Aorta (tissue), 5 donors: ENCODE data around the gene ZNF425. TPM values are rescaled to one million over a fixed set of nuclear protein-coding genes. Genes with fewer than 3 reads are reported as not detected.
"Not testable (repeated sequence)": the region's sequence is repeated elsewhere in the genome, so short reads cannot be mapped to it uniquely, and the experiment has no call there.

Experiments
- ATAC-seq: fragments of 200-7000 bp; cut with Tn5 transposase; one replicate; pipeline ENCODE4 v1.9.1; 2022; ENCODE audit warnings: moderate library complexity; ENCODE audit not compliant: low FRiP score
- DNase-seq, 2 donors: peaks; one replicate each; pipeline ENCODE4 v3.0.0-alpha.2; 2020
- H3K27ac ChIP-seq, 2 donors: one replicate each; pipeline ENCODE4 v1.5.1; 2013; ENCODE audit warnings: low read length in 2 of 2, mild to moderate bottlenecking in 2 of 2, moderate library complexity in 2 of 2, control low read depth in 1 of 2, inconsistent platforms in 1 of 2, low read depth in 1 of 2
- H3K27me3 ChIP-seq, 2 donors: one replicate each; pipeline ENCODE4 v1.6.1; 2013; ENCODE audit warnings: control low read depth in 1 of 2, low read length in 1 of 2, mild to moderate bottlenecking in 1 of 2, moderate library complexity in 1 of 2; ENCODE audit not compliant: insufficient read depth in 2 of 2, control insufficient read depth in 1 of 2
- H3K36me3 ChIP-seq, 2 donors: one replicate each; pipeline ENCODE4 v1.6.1; 2013; ENCODE audit warnings: control low read depth in 1 of 2, low read length in 1 of 2, mild to moderate bottlenecking in 1 of 2; ENCODE audit not compliant: insufficient read depth in 2 of 2, control insufficient read depth in 1 of 2
- H3K4me1 ChIP-seq, 2 donors: one replicate each; pipeline ENCODE4 v1.6.1; 2013; ENCODE audit warnings: low read length in 2 of 2, control low read depth in 1 of 2, mild to moderate bottlenecking in 1 of 2, moderate library complexity in 1 of 2; ENCODE audit not compliant: insufficient read depth in 2 of 2, control insufficient read depth in 1 of 2
- H3K4me3 ChIP-seq, 2 donors: one replicate each; pipeline ENCODE4 v1.5.1; 2013; ENCODE audit warnings: low read length in 2 of 2, control low read depth in 1 of 2, mild to moderate bottlenecking in 1 of 2
- H3K9me3 ChIP-seq: one replicate; pipeline ENCODE4 v1.6.1; 2013; ENCODE audit warnings: mild to moderate bottlenecking, low read length; ENCODE audit not compliant: control insufficient read depth
- WGBS, 2 donors: extraction: QIAGEN DNeasy Blood & Tissue Kit; methylation state at CpG; one replicate each; pipeline ENCODE4 v1.1.7; 2013; 5-methylcytosine and 5-hydroxymethylcytosine counted together
- intact Hi-C, 2 donors: fragments of 100-400 bp; cut with DNase I; formaldehyde crosslinking; loops; one replicate each; pipeline versions ENCODE4 v1.14.2 to v1.15.0; 2022
- polyA plus RNA-seq, 2 donors: library from polyadenylated mRNA; stranded (reverse); fragments of 200-250 nt; gene quantifications; one replicate each; pipeline ENCODE4 v1.2.3, GENCODE V29; 2013
- total RNA-seq, 2 donors: library from RNA; stranded (reverse); fragmentation: NEBNext Ultra II Directional; extraction: Animal tissue kit (Norgen Biotek cat#: 25700); gene quantifications; one replicate each; pipeline ENCODE4 v1.2.1, GENCODE V29; 2021
- donor health status: healthy with polysubstance abuse.
- donor health status: Bipolar disorder and iron deficiency.
- donor health status: DM: no; HTN: no; CAD: no.
- donor health status: DM: no; HTN: no; CAD: no.
- donor health status: DM: yes; HTN: yes; CAD: no.

The ZNF425 gene
- total and polyA plus RNA-seq, 4 donors: 1.0 to 2.1 (median 1.6) TPM

- Histone ChIP-seq H3K36me3 (no peaks in the 10 kb centered on the region), H3K27ac (no peak overlapping the region), H3K27me3 (no peaks in the 10 kb centered on the region), H3K9me3 (no peaks in the 10 kb centered on the region), H3K4me3 (no peak overlapping the region), H3K4me1 (no peaks in the 10 kb centered on the region)
- 94 to 96% methylated on average over 25 of the region's 25 CpGs for WGBS, 2 donors
- intact Hi-C loops: no loop called here
- DNase-seq (no peak), ATAC-seq (no peak)
Measured at GRCh38 chr7:149104749-149105148, 21.4 kb downstream of the ZNF425 start.

DNA sequence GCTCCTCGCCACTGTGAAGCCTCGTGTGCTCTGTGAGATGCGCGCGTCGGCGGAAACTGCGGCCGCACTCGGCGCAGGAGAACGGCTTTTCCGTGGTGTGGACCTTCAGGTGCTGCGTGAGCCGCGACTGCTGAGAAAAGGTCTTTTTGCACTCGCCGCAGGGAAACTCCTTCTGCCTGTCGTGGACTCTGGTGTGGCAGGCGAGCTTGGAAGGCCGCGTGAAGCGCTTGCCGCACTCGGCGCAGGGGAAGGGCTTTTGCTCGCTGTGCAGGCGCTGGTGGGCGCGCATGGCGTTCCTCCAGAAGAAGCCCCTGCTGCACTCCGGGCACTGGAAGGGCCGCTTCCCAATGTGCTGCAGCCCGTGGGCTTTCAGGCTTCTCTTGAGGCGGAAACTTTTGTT, 21.9 kb downstream of the ZNF425 start:
- Histone ChIP-seq H3K27ac (no peak overlapping the region), H3K4me3 (no peak overlapping the region), H3K9me3 (no peaks in the 10 kb centered on the region), H3K27me3 (no peaks in the 10 kb centered on the region), H3K36me3 (no peaks in the 10 kb centered on the region), H3K4me1 (no peaks in the 10 kb centered on the region)
- no peak for ATAC-seq
- no peak for DNase-seq
- 97% methylated on average over 35 of the region's 35 CpGs for WGBS, 2 donors
- intact Hi-C loops: no loop called here

- DNase-seq (no peak), ATAC-seq (no peak)
- 94 to 97% methylated on average over 9 of the region's 9 CpGs for WGBS, 2 donors
Measured at GRCh38 chr7:149103424-149103823, 22.7 kb downstream of the ZNF425 start.

DNA sequence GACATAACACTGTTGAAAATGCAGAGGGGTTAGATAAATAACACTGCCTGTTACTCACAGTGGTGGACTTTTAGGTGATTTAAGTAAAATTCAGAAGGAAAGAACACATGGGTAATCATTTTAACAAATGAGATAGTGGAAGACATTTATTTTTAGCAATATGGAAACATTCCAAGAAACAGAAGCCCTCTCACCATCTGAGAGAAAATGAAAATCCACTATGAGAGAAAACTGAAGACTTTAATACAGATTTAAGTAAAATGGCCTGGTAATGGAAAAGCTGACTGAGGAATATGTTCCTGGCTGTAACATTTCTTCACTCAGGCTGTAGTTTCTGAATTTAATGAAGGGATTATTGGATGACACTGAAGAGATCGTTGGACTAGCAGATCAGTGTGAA, 23.5 kb downstream of the ZNF425 start:
- H3K27me3 ChIP-seq: no peaks in the 10 kb centered on the region
- intact Hi-C loops: no loop called here
- no peak for DNase-seq
- WGBS, 2 donors: 56 to 68% methylated on average over 1 of the region's 1 CpG
- H3K4me1 ChIP-seq: no peaks in the 10 kb centered on the region
- H3K36me3 ChIP-seq: no peaks in the 10 kb centered on the region
- ATAC-seq: no peak
- H3K4me3 ChIP-seq: no peak overlapping the region
- H3K27ac ChIP-seq: no peak overlapping the region
- no peaks in the 10 kb centered on the region for H3K9me3 ChIP-seq

More at GRCh38 chr7:149103424-149103823, 22.7 kb downstream of the ZNF425 start:
- no peak overlapping the region for H3K4me3 ChIP-seq
- intact Hi-C loops: no loop called here
- no peaks in the 10 kb centered on the region for H3K27me3 ChIP-seq
- H3K4me1 ChIP-seq: no peaks in the 10 kb centered on the region
- H3K36me3 ChIP-seq: no peaks in the 10 kb centered on the region
- H3K27ac ChIP-seq: no peak overlapping the region
- no peaks in the 10 kb centered on the region for H3K9me3 ChIP-seq

DNA sequence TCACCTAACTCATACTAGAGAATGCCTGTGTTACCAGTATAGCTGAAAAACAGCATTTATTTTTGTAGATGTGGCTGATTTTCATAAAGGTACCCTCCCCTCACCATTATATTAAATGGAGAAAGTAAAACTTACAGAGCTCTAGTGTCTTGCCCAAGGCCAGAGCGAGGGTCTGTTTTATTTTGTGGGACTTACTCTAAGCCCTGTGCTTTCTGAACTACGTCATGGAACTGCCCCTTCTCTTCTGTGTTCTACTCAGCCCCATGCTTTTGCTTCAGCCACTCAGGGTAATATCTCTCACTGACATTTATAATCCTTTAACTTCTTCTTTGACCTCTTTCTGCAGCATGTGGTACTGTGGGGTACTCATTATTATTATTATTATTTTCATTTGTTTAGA, 25.3 kb downstream of the ZNF425 start:
- DNase-seq: no peak
- H3K27ac ChIP-seq: no peak overlapping the region
- no peaks in the 10 kb centered on the region for H3K27me3 ChIP-seq
- WGBS, 2 donors: 93% methylated on average over 2 of the region's 2 CpGs
- no peak for ATAC-seq
- H3K4me1 ChIP-seq: no peaks in the 10 kb centered on the region
- intact Hi-C loops: no loop called here
- no peak overlapping the region for H3K4me3 ChIP-seq
- no peaks in the 10 kb centered on the region for H3K9me3 ChIP-seq
- H3K36me3 ChIP-seq: no peaks in the 10 kb centered on the region

DNA sequence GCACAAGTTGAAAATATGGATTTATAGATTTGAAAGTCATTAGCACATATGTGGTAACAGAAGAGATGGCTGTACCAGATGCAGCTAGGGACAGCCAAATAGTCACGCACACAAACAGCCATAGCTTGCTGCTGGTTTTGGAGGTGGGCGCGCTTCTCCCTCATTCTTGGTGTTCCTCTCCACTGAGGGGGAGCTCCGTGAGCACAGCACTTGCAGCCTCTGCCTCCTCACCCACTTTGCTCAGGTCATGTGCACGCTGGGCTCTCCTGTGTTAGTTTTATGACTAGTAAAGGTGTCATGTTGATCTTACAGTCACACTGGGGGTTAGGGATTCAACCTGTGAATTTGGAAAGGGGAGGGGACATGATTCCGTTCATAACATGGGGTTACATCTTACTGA, 27.1 kb downstream of the ZNF425 start:
- 84 to 88% methylated on average over 6 of the region's 6 CpGs for WGBS, 2 donors
- intact Hi-C loops: no loop called here
- H3K9me3 ChIP-seq: no peaks in the 10 kb centered on the region
- ATAC-seq (no peak), DNase-seq (no peak)
- H3K27ac ChIP-seq: no peak overlapping the region
- no peaks in the 10 kb centered on the region for H3K27me3 ChIP-seq
- H3K4me3 ChIP-seq: no peak overlapping the region
- no peaks in the 10 kb centered on the region for H3K36me3 ChIP-seq
- no peaks in the 10 kb centered on the region for H3K4me1 ChIP-seq

DNA sequence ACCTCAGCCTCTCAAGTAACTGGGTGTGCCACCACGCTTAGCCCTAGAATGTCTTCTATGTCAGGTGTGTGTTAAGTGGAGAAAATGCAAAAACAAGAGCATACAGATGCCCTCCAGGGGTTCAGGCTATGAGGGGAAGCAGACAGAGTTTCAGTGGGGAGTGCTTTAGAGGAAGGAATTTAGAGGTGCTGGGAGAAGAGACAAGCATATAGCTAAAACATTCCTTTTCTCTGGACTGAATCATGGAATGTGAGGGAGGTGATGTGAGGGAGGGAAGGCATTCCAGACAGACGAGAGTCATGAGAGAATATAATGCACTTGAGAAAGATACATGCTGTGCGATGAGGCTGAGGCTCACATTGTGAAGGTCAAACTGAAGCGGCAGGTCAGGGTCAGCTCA, 29.0 kb downstream of the ZNF425 start:
- intact Hi-C loops: no loop called here
- H3K4me1 ChIP-seq: no peaks in the 10 kb centered on the region
- ATAC-seq (no peak), DNase-seq (no peak)
- no peak overlapping the region for H3K4me3 ChIP-seq
- H3K36me3 ChIP-seq: no peaks in the 10 kb centered on the region
- H3K27ac ChIP-seq: no peak overlapping the region
- WGBS, 2 donors: 78 to 80% methylated on average over 4 of the region's 4 CpGs
- H3K9me3 ChIP-seq: no peaks in the 10 kb centered on the region
- no peaks in the 10 kb centered on the region for H3K27me3 ChIP-seq

DNA sequence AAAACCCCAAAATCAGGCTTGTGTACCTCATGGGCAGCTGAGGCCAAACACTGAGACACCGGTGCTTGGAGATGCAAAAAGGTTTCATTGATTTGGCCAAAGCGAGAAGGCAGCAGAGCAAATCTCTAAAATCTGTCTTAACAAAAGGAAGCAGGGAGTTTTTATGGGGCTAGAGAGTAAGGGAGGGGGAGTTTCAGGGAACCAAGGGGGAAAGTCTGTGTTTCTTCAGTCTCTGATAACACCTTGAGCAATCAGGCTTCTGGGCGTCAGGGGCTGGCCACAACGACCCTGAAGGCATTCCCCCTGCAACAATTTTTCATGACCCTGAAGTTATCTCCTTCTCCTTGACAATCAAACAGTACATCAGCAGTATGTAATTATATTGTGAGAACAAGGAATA, 32.9 kb downstream of the ZNF425 start:
- ATAC-seq (no peak), DNase-seq (no peak)
- Histone ChIP-seq H3K4me3 (no peak overlapping the region), H3K27me3 (no peaks in the 10 kb centered on the region), H3K9me3 (no peaks in the 10 kb centered on the region), H3K36me3 (no peaks in the 10 kb centered on the region), H3K4me1 (no peaks in the 10 kb centered on the region), H3K27ac (no peak overlapping the region)
- intact Hi-C loops: loop anchor here in 1 of 2 donors (5.0 kb wide), 1 partner anchor 86 kb away; no protein-coding TSS in a partner anchor
- 66 to 68% methylated on average over 4 of the region's 4 CpGs for WGBS, 2 donors

DNA sequence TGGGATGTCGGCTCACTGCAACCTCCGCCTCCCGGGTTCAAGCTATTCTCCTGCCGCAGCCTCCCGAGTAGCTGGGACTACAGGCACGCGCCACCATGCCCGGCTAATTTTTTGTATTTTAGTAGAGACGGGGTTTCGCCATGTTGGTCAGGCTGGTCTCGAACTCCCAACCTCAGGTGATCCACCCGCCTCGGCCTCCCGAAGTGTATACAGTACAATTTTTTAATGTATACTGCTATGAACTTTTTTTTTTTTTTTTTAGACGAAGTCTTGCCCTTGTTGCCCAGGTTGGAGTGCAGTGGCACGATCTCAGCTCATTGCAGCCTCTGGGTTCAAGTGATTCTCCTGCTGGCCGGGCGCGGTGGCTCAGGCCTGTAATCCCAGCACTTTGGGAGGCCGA, 33.9 kb downstream of the ZNF425 start:
- not testable (repeated sequence) for H3K4me3 ChIP-seq, DNase-seq, H3K27me3 ChIP-seq, H3K36me3 ChIP-seq, H3K4me1 ChIP-seq, H3K27ac ChIP-seq, H3K9me3 ChIP-seq, ATAC-seq
- intact Hi-C loops: loop anchor here in 1 of 2 donors (5.0 kb wide), 1 partner anchor 85 kb away; no protein-coding TSS in a partner anchor
- WGBS, 2 donors: 96 to 97% methylated on average over 20 of the region's 20 CpGs
